ENCODE results near the gene SLMAP. TPM values are rescaled to one million over a fixed set of nuclear protein-coding genes. Genes with fewer than 3 reads are reported as not detected.

SLMAP gene
- total and polyA plus RNA-seq, 2 experiments from 2014 or later: 32.1 to 73.0 TPM

DNA sequence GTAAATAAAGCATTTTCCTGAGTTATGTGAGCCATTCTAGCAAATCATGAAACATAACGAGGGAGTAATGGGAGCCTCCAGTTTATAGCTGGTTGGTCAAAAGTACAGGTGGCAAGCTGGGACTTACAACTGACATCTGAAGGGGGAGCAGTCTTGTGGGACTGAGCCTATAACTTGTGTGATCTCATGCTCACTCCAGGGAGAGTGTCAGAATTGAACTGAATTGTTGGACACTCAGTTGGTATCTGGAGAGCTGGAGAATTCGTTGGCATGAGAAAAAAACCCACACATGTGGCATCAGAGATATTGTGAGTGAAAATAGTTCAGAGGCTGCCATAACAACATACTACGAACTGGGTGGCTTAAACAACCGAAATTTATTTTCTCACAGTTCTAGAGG, 40.4 kb upstream of the SLMAP start:
- peaks cover 2% of the 10 kb centered on the region for H3K27me3 Mint-ChIP-seq (ENCODE audit: insufficient read depth, low read depth, poor library complexity)
- H3F3A ChIP-seq (replicated peaks; ENCODE audit: low read depth): no peaks in the 10 kb centered on the region
- no peak overlapping the region for H3K4me3 ChIP-seq
- peaks cover under 1% of the 10 kb centered on the region; the same call in 1 of the 3 replicates for H3K36me3 Mint-ChIP-seq (ENCODE audit: low read depth)
- no peaks in the 10 kb centered on the region for H3K36me3 ChIP-seq (ENCODE audit: insufficient read depth)
- no peaks in the 10 kb centered on the region for H3K9me2 ChIP-seq (ENCODE audit: insufficient read depth)
- no peaks in the 10 kb centered on the region for H3K27me3 ChIP-seq (ENCODE audit: insufficient read depth)
- H3K4me3 Mint-ChIP-seq: no peak overlapping the region
- H4K20me1 ChIP-seq (replicated peaks; ENCODE audit: insufficient read depth): no peaks in the 10 kb centered on the region
- peaks cover under 1% of the 10 kb centered on the region; the same call in 2 of the 3 replicates for H3K9me3 Mint-ChIP-seq
- H3K27ac ChIP-seq (ENCODE audit: low read depth): no peak overlapping the region
- DNase-seq (ENCODE audit: low spot score) (no peak), ATAC-seq (no peak)
- H3K27ac Mint-ChIP-seq: no peak overlapping the region
- H3K79me2 ChIP-seq (replicated peaks; ENCODE audit: insufficient read depth): no peaks in the 10 kb centered on the region
- H2AFZ ChIP-seq: no peak overlapping the region
- no peak overlapping the region for H3K4me2 ChIP-seq
- H3K4me1 ChIP-seq (ENCODE audit: insufficient read depth): no peaks in the 10 kb centered on the region; the same call in 1 of the 2 replicates
- no peak for TF ChIP-seq NANOG (IDR thresholded peaks at IDR 0.05; ENCODE audit: borderline replicate concordance)
- TF ChIP-seq POLR2AphosphoS5 (IDR thresholded peaks at IDR 0.05; ENCODE audit: low read depth): no peak
- no peak for TF ChIP-seq STAT1 (IDR thresholded peaks at IDR 0.05; ENCODE audit: unreplicated experiment)
- TF ChIP-seq ZNF114 (CRISPR knock-in tag; IDR thresholded peaks at IDR 0.05): no peak
- TF ChIP-seq EZH2 (IDR thresholded peaks at IDR 0.05; ENCODE audit: low read depth, unreplicated experiment): no peak
- TF ChIP-seq, protein P1, sequence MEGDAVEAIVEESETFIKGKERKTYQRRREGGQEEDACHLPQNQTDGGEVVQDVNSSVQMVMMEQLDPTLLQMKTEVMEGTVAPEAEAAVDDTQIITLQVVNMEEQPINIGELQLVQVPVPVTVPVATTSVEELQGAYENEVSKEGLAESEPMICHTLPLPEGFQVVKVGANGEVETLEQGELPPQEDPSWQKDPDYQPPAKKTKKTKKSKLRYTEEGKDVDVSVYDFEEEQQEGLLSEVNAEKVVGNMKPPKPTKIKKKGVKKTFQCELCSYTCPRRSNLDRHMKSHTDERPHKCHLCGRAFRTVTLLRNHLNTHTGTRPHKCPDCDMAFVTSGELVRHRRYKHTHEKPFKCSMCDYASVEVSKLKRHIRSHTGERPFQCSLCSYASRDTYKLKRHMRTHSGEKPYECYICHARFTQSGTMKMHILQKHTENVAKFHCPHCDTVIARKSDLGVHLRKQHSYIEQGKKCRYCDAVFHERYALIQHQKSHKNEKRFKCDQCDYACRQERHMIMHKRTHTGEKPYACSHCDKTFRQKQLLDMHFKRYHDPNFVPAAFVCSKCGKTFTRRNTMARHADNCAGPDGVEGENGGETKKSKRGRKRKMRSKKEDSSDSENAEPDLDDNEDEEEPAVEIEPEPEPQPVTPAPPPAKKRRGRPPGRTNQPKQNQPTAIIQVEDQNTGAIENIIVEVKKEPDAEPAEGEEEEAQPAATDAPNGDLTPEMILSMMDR (conservative IDR thresholded peaks at IDR 0.05; ENCODE audit: low read depth in 2 of 2): no peak
- TF ChIP-seq CREB1 (CRISPR knock-in tag; IDR thresholded peaks at IDR 0.05; ENCODE audit: low read depth): no peak
- TF ChIP-seq, protein P2, sequence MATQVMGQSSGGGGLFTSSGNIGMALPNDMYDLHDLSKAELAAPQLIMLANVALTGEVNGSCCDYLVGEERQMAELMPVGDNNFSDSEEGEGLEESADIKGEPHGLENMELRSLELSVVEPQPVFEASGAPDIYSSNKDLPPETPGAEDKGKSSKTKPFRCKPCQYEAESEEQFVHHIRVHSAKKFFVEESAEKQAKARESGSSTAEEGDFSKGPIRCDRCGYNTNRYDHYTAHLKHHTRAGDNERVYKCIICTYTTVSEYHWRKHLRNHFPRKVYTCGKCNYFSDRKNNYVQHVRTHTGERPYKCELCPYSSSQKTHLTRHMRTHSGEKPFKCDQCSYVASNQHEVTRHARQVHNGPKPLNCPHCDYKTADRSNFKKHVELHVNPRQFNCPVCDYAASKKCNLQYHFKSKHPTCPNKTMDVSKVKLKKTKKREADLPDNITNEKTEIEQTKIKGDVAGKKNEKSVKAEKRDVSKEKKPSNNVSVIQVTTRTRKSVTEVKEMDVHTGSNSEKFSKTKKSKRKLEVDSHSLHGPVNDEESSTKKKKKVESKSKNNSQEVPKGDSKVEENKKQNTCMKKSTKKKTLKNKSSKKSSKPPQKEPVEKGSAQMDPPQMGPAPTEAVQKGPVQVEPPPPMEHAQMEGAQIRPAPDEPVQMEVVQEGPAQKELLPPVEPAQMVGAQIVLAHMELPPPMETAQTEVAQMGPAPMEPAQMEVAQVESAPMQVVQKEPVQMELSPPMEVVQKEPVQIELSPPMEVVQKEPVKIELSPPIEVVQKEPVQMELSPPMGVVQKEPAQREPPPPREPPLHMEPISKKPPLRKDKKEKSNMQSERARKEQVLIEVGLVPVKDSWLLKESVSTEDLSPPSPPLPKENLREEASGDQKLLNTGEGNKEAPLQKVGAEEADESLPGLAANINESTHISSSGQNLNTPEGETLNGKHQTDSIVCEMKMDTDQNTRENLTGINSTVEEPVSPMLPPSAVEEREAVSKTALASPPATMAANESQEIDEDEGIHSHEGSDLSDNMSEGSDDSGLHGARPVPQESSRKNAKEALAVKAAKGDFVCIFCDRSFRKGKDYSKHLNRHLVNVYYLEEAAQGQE (IDR thresholded peaks at IDR 0.05; ENCODE audit: unreplicated experiment): no peak
- TF ChIP-seq JUNB (IDR thresholded peaks at IDR 0.05; ENCODE audit: unreplicated experiment): no peak
- no peak for TF ChIP-seq ZNF462 (CRISPR knock-in tag; IDR thresholded peaks at IDR 0.05)
- TF ChIP-seq, protein P3, sequence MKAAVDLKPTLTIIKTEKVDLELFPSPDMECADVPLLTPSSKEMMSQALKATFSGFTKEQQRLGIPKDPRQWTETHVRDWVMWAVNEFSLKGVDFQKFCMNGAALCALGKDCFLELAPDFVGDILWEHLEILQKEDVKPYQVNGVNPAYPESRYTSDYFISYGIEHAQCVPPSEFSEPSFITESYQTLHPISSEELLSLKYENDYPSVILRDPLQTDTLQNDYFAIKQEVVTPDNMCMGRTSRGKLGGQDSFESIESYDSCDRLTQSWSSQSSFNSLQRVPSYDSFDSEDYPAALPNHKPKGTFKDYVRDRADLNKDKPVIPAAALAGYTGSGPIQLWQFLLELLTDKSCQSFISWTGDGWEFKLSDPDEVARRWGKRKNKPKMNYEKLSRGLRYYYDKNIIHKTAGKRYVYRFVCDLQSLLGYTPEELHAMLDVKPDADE (IDR thresholded peaks at IDR 0.05): no peak
- no peak for TF ChIP-seq ZNF331 (CRISPR knock-in tag; IDR thresholded peaks at IDR 0.05; ENCODE audit: low read depth)
- no peak for TF ChIP-seq EZH2phosphoT487 (IDR thresholded peaks at IDR 0.05; ENCODE audit: unreplicated experiment)
- no peaks in the 10 kb centered on the region for H3K4me1 Mint-ChIP-seq
